Mucosa of stomach (tissue), 1 donor: ENCODE data around the gene PRKG1.
"Not testable (repeated sequence)": the region's sequence is repeated elsewhere in the genome, so short reads cannot be mapped to it uniquely, and the experiment has no call there.

Experiments
- H3K27me3 ChIP-seq: one replicate; pipeline ENCODE4 v1.7.0; 2013; ENCODE audit warnings: mild to moderate bottlenecking, low read length; ENCODE audit not compliant: control insufficient read depth, insufficient read depth
- H3K36me3 ChIP-seq: one replicate; pipeline ENCODE4 v1.7.0; 2013; ENCODE audit warnings: low read length; ENCODE audit not compliant: control insufficient read depth, insufficient read depth
- H3K4me1 ChIP-seq: one replicate; pipeline ENCODE4 v1.7.0; 2013; ENCODE audit warnings: mild to moderate bottlenecking, low read length; ENCODE audit not compliant: control insufficient read depth, insufficient read depth
- H3K4me3 ChIP-seq: one replicate; pipeline ENCODE4 v1.7.0; 2013; ENCODE audit warnings: low read length
- H3K9ac ChIP-seq: one replicate; pipeline ENCODE4 v1.7.0; 2013; ENCODE audit warnings: mild to moderate bottlenecking, low read length, moderate library complexity
- H3K9me3 ChIP-seq: one replicate; pipeline ENCODE4 v1.7.0; 2013; ENCODE audit warnings: mild to moderate bottlenecking, low read length, moderate library complexity; ENCODE audit not compliant: control insufficient read depth
- donor health status: Pancreatic carcinoma.

Gene PRKG1

GRCh38 chr10:52229291-52229931, 1155.1 kb downstream of the PRKG1 start:
- no peaks in the 10 kb centered on the region for H3K36me3 ChIP-seq
- no peaks in the 10 kb centered on the region for H3K9me3 ChIP-seq
- peaks cover 10% of the 10 kb centered on the region for H3K4me1 ChIP-seq
- H3K4me3 ChIP-seq: no peak overlapping the region
- H3K27me3 ChIP-seq: no peaks in the 10 kb centered on the region
- no peak overlapping the region for H3K9ac ChIP-seq

GRCh38 chr10:52232561-52233350, 1158.5 kb downstream of the PRKG1 start:
- Histone ChIP-seq H3K4me1 (peaks cover 10% of the 10 kb centered on the region), H3K27me3 (no peaks in the 10 kb centered on the region), H3K4me3 (no peak overlapping the region), H3K36me3 (no peaks in the 10 kb centered on the region), H3K9me3 (no peaks in the 10 kb centered on the region), H3K9ac (no peak overlapping the region)

GRCh38 chr10:52233351-52233991, 1159.2 kb downstream of the PRKG1 start:
- H3K4me1 ChIP-seq, H3K4me3 ChIP-seq, H3K9me3 ChIP-seq, H3K36me3 ChIP-seq, H3K27me3 ChIP-seq, H3K9ac ChIP-seq: not testable (repeated sequence)

- Histone ChIP-seq H3K27me3 (no peaks in the 10 kb centered on the region), H3K36me3 (no peaks in the 10 kb centered on the region), H3K9me3 (no peaks in the 10 kb centered on the region), H3K4me1 (no peaks in the 10 kb centered on the region), H3K4me3 (no peak overlapping the region), H3K9ac (no peak overlapping the region)
Measured at GRCh38 chr10:52239771-52240170, 1165.5 kb downstream of the PRKG1 start.

GRCh38 chr10:52245547-52245946, 1171.3 kb downstream of the PRKG1 start:
- H3K9me3 ChIP-seq: no peaks in the 10 kb centered on the region

GRCh38 chr10:52247929-52248328, 1173.6 kb downstream of the PRKG1 start:
- H3K9me3 ChIP-seq, H3K27me3 ChIP-seq, H3K9ac ChIP-seq, H3K36me3 ChIP-seq, H3K4me3 ChIP-seq, H3K4me1 ChIP-seq: not testable (repeated sequence)

More at GRCh38 chr10:52245547-52245946, 1171.3 kb downstream of the PRKG1 start:
- no peak overlapping the region for H3K4me3 ChIP-seq
- H3K27me3 ChIP-seq: no peaks in the 10 kb centered on the region
- H3K36me3 ChIP-seq: no peaks in the 10 kb centered on the region
- no peak overlapping the region for H3K9ac ChIP-seq
- no peaks in the 10 kb centered on the region for H3K4me1 ChIP-seq

- Histone ChIP-seq H3K4me1 (no peaks in the 10 kb centered on the region), H3K36me3 (no peaks in the 10 kb centered on the region), H3K4me3 (no peak overlapping the region)
Measured at GRCh38 chr10:52248697-52249306, 1174.5 kb downstream of the PRKG1 start.

GRCh38 chr10:52249850-52250395, 1175.6 kb downstream of the PRKG1 start:
- no peak overlapping the region for H3K4me3 ChIP-seq
- no peaks in the 10 kb centered on the region for H3K9me3 ChIP-seq
- H3K4me1 ChIP-seq: no peaks in the 10 kb centered on the region
- H3K36me3 ChIP-seq: no peaks in the 10 kb centered on the region
- no peak overlapping the region for H3K9ac ChIP-seq
- H3K27me3 ChIP-seq: no peaks in the 10 kb centered on the region

More at GRCh38 chr10:52248697-52249306, 1174.5 kb downstream of the PRKG1 start:
- Histone ChIP-seq H3K9ac (no peak overlapping the region), H3K27me3 (no peaks in the 10 kb centered on the region), H3K9me3 (no peaks in the 10 kb centered on the region)

- Histone ChIP-seq H3K27me3 (no peaks in the 10 kb centered on the region), H3K9me3 (no peaks in the 10 kb centered on the region), H3K4me1 (no peaks in the 10 kb centered on the region), H3K9ac (no peak overlapping the region), H3K36me3 (no peaks in the 10 kb centered on the region), H3K4me3 (no peak overlapping the region)
Measured at GRCh38 chr10:52250510-52250909, 1176.2 kb downstream of the PRKG1 start.

GRCh38 chr10:52252307-52252706, 1178.0 kb downstream of the PRKG1 start:
- H3K9ac ChIP-seq: no peak overlapping the region
- no peak overlapping the region for H3K4me3 ChIP-seq
- H3K27me3 ChIP-seq: no peaks in the 10 kb centered on the region
- H3K9me3 ChIP-seq: no peaks in the 10 kb centered on the region
- H3K36me3 ChIP-seq: no peaks in the 10 kb centered on the region
- H3K4me1 ChIP-seq: no peaks in the 10 kb centered on the region

GRCh38 chr10:52256832-52257691, 1182.8 kb downstream of the PRKG1 start:
- Histone ChIP-seq H3K4me1 (no peaks in the 10 kb centered on the region), H3K36me3 (no peaks in the 10 kb centered on the region), H3K27me3 (no peaks in the 10 kb centered on the region), H3K4me3 (no peak overlapping the region), H3K9ac (no peak overlapping the region), H3K9me3 (no peaks in the 10 kb centered on the region)
